ENCODE data around the gene MBLAC1.

MBLAC1 gene

GRCh38 chr7:100087055-100087750 lies 39.6 kb upstream of the MBLAC1 start:
- no peak for TF ChIP-seq CTCF (IDR thresholded peaks at IDR 0.05)

DNA sequence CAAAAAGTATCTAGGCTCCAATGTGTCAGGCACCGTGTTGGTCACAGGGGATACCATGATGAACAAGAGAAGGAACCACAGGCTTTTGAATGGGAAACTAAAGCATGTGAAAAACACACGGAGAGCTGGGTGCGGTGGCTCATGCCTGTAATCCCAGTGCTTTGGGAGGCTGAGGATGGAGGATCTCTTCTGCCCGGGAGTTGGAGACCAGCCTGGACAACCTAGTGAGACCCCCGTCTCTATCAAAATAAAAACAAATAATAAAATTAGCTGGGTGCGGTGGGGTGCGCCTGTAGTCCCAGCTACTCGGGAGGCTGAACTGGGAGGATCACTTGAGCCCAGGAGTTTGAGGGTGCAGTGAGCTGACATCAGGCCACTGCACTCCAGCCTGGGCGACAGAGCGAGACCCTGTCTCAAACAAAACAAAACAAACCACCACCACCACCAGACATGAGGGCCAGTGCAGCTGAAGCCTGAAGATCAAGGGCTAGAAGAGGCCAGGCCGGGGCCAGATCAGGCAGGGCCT lies 38.6 kb upstream of the MBLAC1 start:
- TF ChIP-seq CTCF (IDR thresholded peaks at IDR 0.05): no peak

- no peak for TF ChIP-seq CTCF (IDR thresholded peaks at IDR 0.05)
Observed at GRCh38 chr7:100088621-100089457, 37.9 kb upstream of the MBLAC1 start, which contains the start of gene COPS6. Gene COPS6 (plus strand): TSS chr7:100088969. CDS start chr7:100088991, 22 bp downstream.

DNA sequence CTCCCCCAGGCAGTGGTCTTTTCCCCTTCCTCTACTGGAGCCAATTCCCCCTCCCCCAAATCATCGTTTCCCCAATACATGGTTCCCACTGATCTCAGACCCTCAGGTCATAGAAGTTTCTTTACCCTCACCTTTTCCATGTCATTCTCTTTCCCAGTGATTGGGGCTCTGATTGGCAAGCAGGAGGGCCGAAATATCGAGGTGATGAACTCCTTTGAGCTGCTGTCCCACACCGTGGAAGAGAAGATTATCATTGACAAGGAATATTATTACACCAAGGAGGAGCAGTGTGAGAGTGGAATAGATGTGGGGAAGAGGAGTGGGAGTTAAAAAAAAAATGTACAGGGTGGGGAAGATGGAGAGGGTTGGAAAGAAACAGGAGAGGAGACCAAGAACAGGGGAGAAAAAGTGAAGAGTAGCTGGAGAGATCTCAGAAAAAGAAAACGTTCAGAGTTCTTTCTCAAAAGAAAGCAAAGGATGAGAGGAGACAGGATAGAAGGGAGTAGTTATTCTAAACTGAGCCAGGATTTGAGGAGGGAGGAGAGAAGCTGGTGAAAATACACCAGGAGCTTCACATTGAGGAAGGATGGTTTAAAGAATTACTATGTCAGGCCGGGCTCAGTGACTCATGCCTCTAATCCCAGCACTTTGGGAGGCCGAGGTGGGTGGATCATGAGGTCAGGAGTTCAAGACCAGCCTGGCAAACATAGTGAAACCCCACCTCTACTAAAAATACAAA lies 37.1 kb upstream of the MBLAC1 start:
- no peak for TF ChIP-seq CTCF (IDR thresholded peaks at IDR 0.05)

DNA sequence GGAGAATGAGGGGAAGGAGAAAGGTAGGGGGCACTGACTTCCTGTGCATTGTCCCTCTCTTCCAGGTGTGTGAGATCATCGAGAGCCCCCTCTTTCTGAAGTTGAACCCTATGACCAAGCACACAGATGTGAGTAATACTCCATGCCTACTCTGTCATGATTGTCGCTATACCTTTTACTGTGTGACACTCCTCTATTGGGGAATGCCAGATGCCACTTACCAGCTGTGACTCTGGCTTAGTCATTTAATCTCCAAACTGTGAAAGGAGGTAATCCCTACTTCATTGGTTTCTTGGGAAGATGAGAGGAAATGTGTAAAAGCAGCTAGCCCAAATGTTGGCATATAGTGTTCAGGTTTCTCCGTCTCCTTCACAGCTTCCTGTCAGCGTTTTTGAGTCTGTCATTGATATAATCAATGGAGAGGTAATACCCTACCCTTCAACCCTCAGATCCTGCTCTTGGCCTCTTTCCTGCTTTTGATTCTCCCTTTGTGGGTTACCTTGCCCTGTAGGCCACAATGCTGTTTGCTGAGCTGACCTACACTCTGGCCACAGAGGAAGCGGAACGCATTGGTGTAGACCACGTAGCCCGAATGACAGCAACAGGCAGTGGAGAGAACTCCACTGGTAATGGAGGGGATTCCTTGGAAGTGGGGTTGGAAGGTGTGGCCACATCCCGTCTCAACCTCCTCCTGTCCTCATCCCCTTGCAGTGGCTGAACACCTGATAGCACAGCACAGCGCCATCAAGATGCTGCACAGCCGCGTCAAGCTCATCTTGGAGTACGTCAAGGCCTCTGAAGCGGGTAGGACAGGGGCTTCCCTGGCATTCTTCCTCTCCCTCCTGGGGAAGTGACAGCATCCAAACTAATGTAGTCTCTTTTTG lies 36.0 kb upstream of the MBLAC1 start:
- TF ChIP-seq CTCF (IDR thresholded peaks at IDR 0.05): no peak

- no peak for TF ChIP-seq CTCF (IDR thresholded peaks at IDR 0.05)
Observed at GRCh38 chr7:100091411-100092181, 35.2 kb upstream of the MBLAC1 start.

All from LNCAP (cell line).